ENCODE data around the gene C2CD3.
"Not testable (repeated sequence)": the region's sequence is repeated elsewhere in the genome, so short reads cannot be mapped to it uniquely, and the experiment has no call there.

C2CD3 gene

GRCh38 chr11:74171997-74172396 lies 1.2 kb upstream of the C2CD3 start:
- H3K27ac Mint-ChIP-seq: no peak overlapping the region
- no peak for DNase-seq (ENCODE audit: low spot score in 2 of 2)
- H3K4me3 Mint-ChIP-seq: no peak overlapping the region
- no peak for ATAC-seq
- no peaks in the 10 kb centered on the region for H3K9me3 Mint-ChIP-seq
- H3K36me3 Mint-ChIP-seq: peaks cover 32% of the 10 kb centered on the region
- peaks cover 6% of the 10 kb centered on the region for H3K4me1 Mint-ChIP-seq

- Mint-ChIP-seq H3K4me3 (no peak overlapping the region), H3K4me1 (peaks cover 6% of the 10 kb centered on the region), H3K27ac (no peak overlapping the region), H3K36me3 (peaks cover 32% of the 10 kb centered on the region), H3K9me3 (no peaks in the 10 kb centered on the region)
- DNase-seq (ENCODE audit: low spot score in 2 of 2): no peak
- no peak for ATAC-seq
Measured at GRCh38 chr11:74171630-74171968, 797 bp upstream of the C2CD3 start.

- H3K9me3 Mint-ChIP-seq: no peaks in the 10 kb centered on the region
- H3K4me1 Mint-ChIP-seq: peaks cover 6% of the 10 kb centered on the region
- DNase-seq (ENCODE audit: low spot score in 2 of 2): peak in 1 of 2 donors; percentile 53
- no peak overlapping the region for H3K4me3 Mint-ChIP-seq
- peaks cover 38% of the 10 kb centered on the region for H3K36me3 Mint-ChIP-seq
- H3K27ac Mint-ChIP-seq: no peak overlapping the region
- ATAC-seq: no peak
Measured at GRCh38 chr11:74169738-74170458, 904 bp downstream of the C2CD3 start.

GRCh38 chr11:74168838-74169237 lies 2.0 kb downstream of the C2CD3 start:
- no peak overlapping the region for H3K4me3 Mint-ChIP-seq

GRCh38 chr11:74162681-74163467 lies 7.9 kb downstream of the C2CD3 start:
- Mint-ChIP-seq H3K9me3 (no peaks in the 10 kb centered on the region), H3K4me3 (no peak overlapping the region), H3K4me1 (peaks cover 14% of the 10 kb centered on the region), H3K27ac (no peak overlapping the region), H3K36me3 (peaks cover 72% of the 10 kb centered on the region)
- peak; percentile 69 for ATAC-seq
- no peak for DNase-seq (ENCODE audit: low spot score in 2 of 2)

More at GRCh38 chr11:74168838-74169237, 2.0 kb downstream of the C2CD3 start:
- DNase-seq (ENCODE audit: low spot score in 2 of 2) (no peak), ATAC-seq (no peak)
- Mint-ChIP-seq H3K4me1 (no peaks in the 10 kb centered on the region), H3K36me3 (peaks cover 45% of the 10 kb centered on the region), H3K9me3 (no peaks in the 10 kb centered on the region), H3K27ac (no peak overlapping the region)

- ATAC-seq: no peak
- Mint-ChIP-seq H3K4me3 (no peak overlapping the region), H3K9me3 (no peaks in the 10 kb centered on the region), H3K36me3 (peaks cover 59% of the 10 kb centered on the region), H3K27ac (no peak overlapping the region), H3K4me1 (peaks cover 16% of the 10 kb centered on the region)
- DNase-seq (ENCODE audit: low spot score in 2 of 2): no peak
Measured at GRCh38 chr11:74159642-74160041, 11.2 kb downstream of the C2CD3 start.

GRCh38 chr11:74157169-74157568 lies 13.6 kb downstream of the C2CD3 start:
- Mint-ChIP-seq H3K4me3 (no peak overlapping the region), H3K36me3 (peaks cover 49% of the 10 kb centered on the region), H3K9me3 (no peaks in the 10 kb centered on the region), H3K27ac (no peak overlapping the region), H3K4me1 (peaks cover 17% of the 10 kb centered on the region)
- ATAC-seq (no peak), DNase-seq (ENCODE audit: low spot score in 2 of 2) (no peak)

GRCh38 chr11:74154620-74155281 lies 16.1 kb downstream of the C2CD3 start:
- H3K4me1 Mint-ChIP-seq: peaks cover 12% of the 10 kb centered on the region
- no peak overlapping the region for H3K27ac Mint-ChIP-seq
- ATAC-seq: no peak
- peaks cover 37% of the 10 kb centered on the region for H3K36me3 Mint-ChIP-seq
- H3K4me3 Mint-ChIP-seq: no peak overlapping the region
- no peak for DNase-seq (ENCODE audit: low spot score in 2 of 2)
- H3K9me3 Mint-ChIP-seq: no peaks in the 10 kb centered on the region

- no peak for DNase-seq (ENCODE audit: low spot score in 2 of 2)
- Mint-ChIP-seq H3K4me1 (peaks cover 12% of the 10 kb centered on the region), H3K4me3 (no peak overlapping the region), H3K9me3 (no peaks in the 10 kb centered on the region), H3K27ac (no peak overlapping the region), H3K36me3 (peaks cover 30% of the 10 kb centered on the region)
- no peak for ATAC-seq
Measured at GRCh38 chr11:74153224-74153623, 17.6 kb downstream of the C2CD3 start.

- no peak for ATAC-seq
- Mint-ChIP-seq H3K36me3 (peaks cover 13% of the 10 kb centered on the region), H3K27ac (no peak overlapping the region), H3K4me3 (no peak overlapping the region), H3K4me1 (no peaks in the 10 kb centered on the region), H3K9me3 (no peaks in the 10 kb centered on the region)
- DNase-seq (ENCODE audit: low spot score in 2 of 2): no peak
Measured at GRCh38 chr11:74147199-74147929, 23.4 kb downstream of the C2CD3 start.

- Mint-ChIP-seq H3K9me3 (no peaks in the 10 kb centered on the region), H3K27ac (no peak overlapping the region), H3K4me3 (no peak overlapping the region), H3K36me3 (peaks cover 5% of the 10 kb centered on the region), H3K4me1 (no peaks in the 10 kb centered on the region)
- no peak for ATAC-seq
- DNase-seq (ENCODE audit: low spot score in 2 of 2): no peak
Measured at GRCh38 chr11:74144592-74144991, 26.2 kb downstream of the C2CD3 start.

- no peaks in the 10 kb centered on the region for H3K4me1 Mint-ChIP-seq
- H3K36me3 Mint-ChIP-seq: peaks cover 24% of the 10 kb centered on the region
- H3K9me3 Mint-ChIP-seq: no peaks in the 10 kb centered on the region
- H3K27ac Mint-ChIP-seq: no peak overlapping the region
- DNase-seq (ENCODE audit: low spot score in 2 of 2) (no peak), ATAC-seq (no peak)
- H3K4me3 Mint-ChIP-seq: no peak overlapping the region
Measured at GRCh38 chr11:74142624-74143023, 28.2 kb downstream of the C2CD3 start.

GRCh38 chr11:74141908-74142307 lies 28.9 kb downstream of the C2CD3 start:
- no peak overlapping the region for H3K27ac Mint-ChIP-seq
- DNase-seq (ENCODE audit: low spot score in 2 of 2) (no peak), ATAC-seq (no peak)
- peaks cover 31% of the 10 kb centered on the region for H3K36me3 Mint-ChIP-seq
- no peak overlapping the region for H3K4me3 Mint-ChIP-seq
- H3K9me3 Mint-ChIP-seq: no peaks in the 10 kb centered on the region
- H3K4me1 Mint-ChIP-seq: no peaks in the 10 kb centered on the region

GRCh38 chr11:74141241-74141695 lies 29.5 kb downstream of the C2CD3 start:
- Mint-ChIP-seq H3K27ac (no peak overlapping the region), H3K4me1 (no peaks in the 10 kb centered on the region), H3K9me3 (no peaks in the 10 kb centered on the region), H3K36me3 (peaks cover 36% of the 10 kb centered on the region), H3K4me3 (no peak overlapping the region)
- no peak for DNase-seq (ENCODE audit: low spot score in 2 of 2)
- no peak for ATAC-seq

- not testable (repeated sequence) for H3K27ac Mint-ChIP-seq; H3K4me1 Mint-ChIP-seq; DNase-seq (ENCODE audit: low spot score in 2 of 2); ATAC-seq; H3K9me3 Mint-ChIP-seq; H3K4me3 Mint-ChIP-seq
- H3K36me3 Mint-ChIP-seq: peaks cover 44% of the 10 kb centered on the region
Measured at GRCh38 chr11:74139919-74140431, 30.8 kb downstream of the C2CD3 start.

Measured in stimulated activated effector memory CD8-positive, alpha-beta T cell treated with anti-CD3 and anti-CD28 coated beads, Interleukin-12 subunit alpha, Interleukin-12 subunit beta, amount 100 ng/mL, for 72 hours (primary cell).